Measurements from ENCODE around the gene CCDC85A. TPM values are rescaled to one million over a fixed set of nuclear protein-coding genes. Genes with fewer than 3 reads are reported as not detected.
"Not testable (repeated sequence)": the region's sequence is repeated elsewhere in the genome, so short reads cannot be mapped to it uniquely, and the experiment has no call there.

CCDC85A gene
- total and polyA plus RNA-seq, 2 of the 4 experiments (the other 2 are of a cell fraction) = 1.1 to 2.2 TPM

- Histone ChIP-seq H2BK20ac (ENCODE audit: low read depth, low read length) (no peak overlapping the region), H3K79me1 (ENCODE audit: low read depth in 1 of 2, low read length in 2 of 2) (no peaks in the 10 kb centered on the region), H2BK120ac (ENCODE audit: low read depth, low read length) (no peak overlapping the region), H3K23ac (ENCODE audit: low read depth, low read length) (no peak overlapping the region), H3K14ac (replicated peaks; ENCODE audit: low read depth, low read length) (no peak overlapping the region), H3K18ac (ENCODE audit: low read depth, low read length) (no peak overlapping the region), H4K20me1 (ENCODE audit: insufficient read depth, low read length) (no peaks in the 10 kb centered on the region), H2AK5ac (ENCODE audit: low read depth, low read length) (no peak overlapping the region), H3K4me2 (ENCODE audit: low read depth, low read length) (no peak overlapping the region), H4K5ac (ENCODE audit: low read depth, low read length) (no peak overlapping the region), H3K9ac (ENCODE audit: low read depth, low read length) (no peak overlapping the region), H2AK9ac (replicated peaks; ENCODE audit: low read depth, low read length, poor library complexity) (no peak overlapping the region), H3K56ac (ENCODE audit: extremely low read depth, insufficient read depth, low read length) (no peak overlapping the region), H3K4me3 (ENCODE audit: insufficient read depth, low read depth, low read length) (no peak overlapping the region), H2BK15ac (ENCODE audit: low read depth, low read length) (no peak overlapping the region), H3K27me3 (ENCODE audit: control insufficient read depth, insufficient read depth, low read length) (no peaks in the 10 kb centered on the region), H3K9me3 (ENCODE audit: control insufficient read depth, insufficient read depth, low read length) (no peaks in the 10 kb centered on the region), H3K36me3 (ENCODE audit: control insufficient read depth, insufficient read depth, low read length) (no peaks in the 10 kb centered on the region), H3K9me1 (ENCODE audit: insufficient read depth, low read length) (no peaks in the 10 kb centered on the region), H2BK5ac (ENCODE audit: low read depth, low read length, poor library complexity, severe bottlenecking) (no peak overlapping the region), H2AFZ (replicated peaks; ENCODE audit: low read length, poor library complexity) (no peak overlapping the region), H3K4ac (ENCODE audit: low read depth, low read length) (no peak overlapping the region), H4K8ac (ENCODE audit: low read depth in 2 of 2, low read length in 2 of 2) (no peak overlapping the region), H3K27ac (ENCODE audit: insufficient read depth, low read length) (no peak overlapping the region), H3K4me1 (ENCODE audit: control insufficient read depth, insufficient read depth, low read length) (no peaks in the 10 kb centered on the region), H4K91ac (ENCODE audit: insufficient read depth, low read depth, low read length) (no peak overlapping the region)
- intact Hi-C loops (cut with micrococcal nuclease) = loop anchor here (5.0 kb wide), 3 partner anchors 123 to 1382 kb away; no protein-coding TSS in a partner anchor
- POLR2A ChIA-PET (ENCODE audit: unreplicated experiment) = no interaction called here
- no CpG with 5 or more reads among the region's 4 CpGs for WGBS, 2 experiments (ENCODE audit: extremely low coverage in 2 of 2, insufficient read length in 1 of 2)
- no peak for DNase-seq
- no peak for ATAC-seq (ENCODE audit: low read depth)
- dilution Hi-C loops (cut with HindIII; ENCODE audit: low sequenced_read_pairs, unreplicated experiment) = no loop called here
- TF ChIP-seq NFE2L2 (IDR thresholded peaks at IDR 0.05; ENCODE audit: low read depth, low read length) = no peak
- TF ChIP-seq RCOR1 (IDR thresholded peaks at IDR 0.05; ENCODE audit: insufficient replicate concordance, low read length) = no peak
- no peak for TF ChIP-seq CHD1 (IDR thresholded peaks at IDR 0.05; ENCODE audit: low read depth, low read length)
- no peak for TF ChIP-seq USF2 (IDR thresholded peaks at IDR 0.05; ENCODE audit: low read depth, low read length)
- no peak for TF ChIP-seq BHLHE40 (IDR thresholded peaks at IDR 0.05; ENCODE audit: low read depth, low read length)
- TF ChIP-seq RFX5 (IDR thresholded peaks at IDR 0.05; ENCODE audit: low read depth, low read length) = no peak
- TF ChIP-seq SMC3 (IDR thresholded peaks at IDR 0.05; ENCODE audit: low read depth, low read length) = no peak
- TF ChIP-seq MXI1 (IDR thresholded peaks at IDR 0.05; ENCODE audit: borderline replicate concordance, low read depth, low read length) = no peak
- CTCF ChIA-PET = no interaction called here
- in situ Hi-C loops (cut with MboI; ENCODE audit: low sequenced_read_pairs) = loop anchor here (10.0 kb wide), 1 partner anchor 420 kb away; no protein-coding TSS in a partner anchor
- BruUV-seq (replicated peaks) = no TSS peak
Observed at GRCh38 chr2:56134861-56135260, 48.9 kb upstream of the CCDC85A start.

GRCh38 chr2:56142497-56143061 is 41.2 kb upstream of the CCDC85A start:
- H3K4me2 ChIP-seq (ENCODE audit: low read depth, low read length); dilution Hi-C loops (cut with HindIII; ENCODE audit: low sequenced_read_pairs, unreplicated experiment); ATAC-seq (ENCODE audit: low read depth); H2AFZ ChIP-seq (replicated peaks; ENCODE audit: low read length, poor library complexity); H3K18ac ChIP-seq (ENCODE audit: low read depth, low read length); H2BK5ac ChIP-seq (ENCODE audit: low read depth, low read length, poor library complexity, severe bottlenecking); H4K91ac ChIP-seq (ENCODE audit: insufficient read depth, low read depth, low read length); H3K79me1 ChIP-seq (ENCODE audit: low read depth in 1 of 2, low read length in 2 of 2); H3K56ac ChIP-seq (ENCODE audit: extremely low read depth, insufficient read depth, low read length); H3K14ac ChIP-seq (replicated peaks; ENCODE audit: low read depth, low read length); H2AK9ac ChIP-seq (replicated peaks; ENCODE audit: low read depth, low read length, poor library complexity); H3K4me1 ChIP-seq (ENCODE audit: control insufficient read depth, insufficient read depth, low read length); H4K20me1 ChIP-seq (ENCODE audit: insufficient read depth, low read length); H2AK5ac ChIP-seq (ENCODE audit: low read depth, low read length); H3K27ac ChIP-seq (ENCODE audit: insufficient read depth, low read length); in situ Hi-C loops (cut with MboI; ENCODE audit: low sequenced_read_pairs); H3K4ac ChIP-seq (ENCODE audit: low read depth, low read length); POLR2A ChIA-PET (ENCODE audit: unreplicated experiment); DNase-seq; H3K27me3 ChIP-seq (ENCODE audit: control insufficient read depth, insufficient read depth, low read length); H2BK120ac ChIP-seq (ENCODE audit: low read depth, low read length); H3K23ac ChIP-seq (ENCODE audit: low read depth, low read length); H3K4me3 ChIP-seq (ENCODE audit: insufficient read depth, low read depth, low read length); intact Hi-C loops (cut with micrococcal nuclease); H2BK20ac ChIP-seq (ENCODE audit: low read depth, low read length); H4K8ac ChIP-seq (ENCODE audit: low read depth in 2 of 2, low read length in 2 of 2); BruUV-seq (replicated peaks); H4K5ac ChIP-seq (ENCODE audit: low read depth, low read length); H3K9ac ChIP-seq (ENCODE audit: low read depth, low read length); H3K9me3 ChIP-seq (ENCODE audit: control insufficient read depth, insufficient read depth, low read length); CTCF ChIA-PET; H3K9me1 ChIP-seq (ENCODE audit: insufficient read depth, low read length); H2BK15ac ChIP-seq (ENCODE audit: low read depth, low read length); H3K36me3 ChIP-seq (ENCODE audit: control insufficient read depth, insufficient read depth, low read length): not testable (repeated sequence)
- WGBS, 2 experiments (ENCODE audit: extremely low coverage in 2 of 2, insufficient read length in 1 of 2) = 71% methylated on average over 5 of the region's 15 CpGs; no CpG with 5 or more reads in 1 of the 2 experiments

Data from IMR-90 (cell line).